Smooth muscle cell (in vitro differentiated cells): Measurements from ENCODE around the gene RIMBP2. TPM values are rescaled to one million over a fixed set of nuclear protein-coding genes. Genes with fewer than 3 reads are reported as not detected.

Experiments used
- DNase-seq: peaks from one replicate; lab custom pipeline; 2025; ENCODE audit not compliant: unreplicated experiment; lab: John Stamatoyannopoulos, UW
- H2AFZ ChIP-seq: fragments of 200-600 bp; sonication (generic); 2 replicates; pipeline ENCODE4 v1.6.0; 2016; ENCODE audit warnings: antibody characterized with exemption, low read depth, mild to moderate bottlenecking
- H3F3A ChIP-seq: fragments of 200-600 bp; sonication (generic); 2 replicates; pipeline ENCODE4 v1.6.0; 2017; ENCODE audit warnings: antibody characterized with exemption, low read depth
- H3K27ac ChIP-seq: fragments of 200-600 bp; sonication (generic); 2 replicates; pipeline ENCODE4 v1.5.1; 2016; ENCODE audit warnings: low read depth, mild to moderate bottlenecking
- H3K27me3 ChIP-seq: fragments of 200-600 bp; sonication (generic); 2 replicates; pipeline ENCODE4 v1.6.1; 2016; ENCODE audit warnings: low read depth, mild to moderate bottlenecking
- H3K36me3 ChIP-seq: fragments of 200-600 bp; sonication (generic); 2 replicates; pipeline ENCODE4 v1.5.1; 2016; ENCODE audit warnings: low read depth
- H3K4me1 ChIP-seq: fragments of 200-600 bp; sonication (generic); 2 replicates; pipeline ENCODE4 v1.5.1; 2016; ENCODE audit warnings: low read depth
- H3K4me2 ChIP-seq: fragments of 200-600 bp; sonication (generic); 2 replicates; pipeline ENCODE4 v1.6.0; 2016; ENCODE audit warnings: mild to moderate bottlenecking
- H3K4me3 ChIP-seq: fragments of 200-600 bp; sonication (generic); 2 replicates; pipeline ENCODE4 v1.5.1; 2016; ENCODE audit warnings: mild to moderate bottlenecking
- H3K79me2 ChIP-seq: fragments of 200-600 bp; sonication (generic); 2 replicates; pipeline ENCODE4 v1.6.0; 2016; ENCODE audit warnings: low read depth, mild to moderate bottlenecking
- H3K9ac ChIP-seq: fragments of 200-600 bp; sonication (generic); 2 replicates; pipeline ENCODE4 v1.6.0; 2016; ENCODE audit warnings: low read depth
- H3K9me3 ChIP-seq: fragments of 200-600 bp; sonication (generic); replicated peaks from 2 replicates; pipeline ENCODE4 v1.5.1; 2016; ENCODE audit warnings: low read depth
- H4K20me1 ChIP-seq: fragments of 200-600 bp; sonication (generic); 2 replicates; pipeline ENCODE4 v1.6.0; 2016; ENCODE audit warnings: low read depth
- WGBS: methylation state at CpG from one replicate; pipeline ENCODE4 v1.1.7; 2016; ENCODE audit warnings: low lambda C conversion rate; 5-methylcytosine and 5-hydroxymethylcytosine counted together
- polyA plus RNA-seq: library from polyadenylated mRNA; unstranded; fragments of >200 nt; fragmentation: Nextera tagmentation; extraction: Ambion mirVana; gene quantifications from 2 replicates; pipeline ENCODE4 v1.2.1, GENCODE V29; 2016
- total RNA-seq: library from RNA; depleted of rRNA; stranded (reverse); fragments of >200 nt; gene quantifications from 2 replicates; pipeline ENCODE4 v1.2.3, GENCODE V29; 2014
- TF ChIP-seq, protein P1 (sequence below): fragments of 200-600 bp; sonication (generic); IDR thresholded peaks from 2 replicates; pipeline ENCODE4 v1.5.1; 2017; ENCODE audit warnings: borderline replicate concordance, mild to moderate bottlenecking, antibody characterized with exemption; ENCODE audit not compliant: insufficient read depth, poor library complexity, severe bottlenecking

Gene RIMBP2
- total and polyA plus RNA-seq, 2 experiments from 2014 or later: 2.3 TPM; not detected in 1

DNA sequence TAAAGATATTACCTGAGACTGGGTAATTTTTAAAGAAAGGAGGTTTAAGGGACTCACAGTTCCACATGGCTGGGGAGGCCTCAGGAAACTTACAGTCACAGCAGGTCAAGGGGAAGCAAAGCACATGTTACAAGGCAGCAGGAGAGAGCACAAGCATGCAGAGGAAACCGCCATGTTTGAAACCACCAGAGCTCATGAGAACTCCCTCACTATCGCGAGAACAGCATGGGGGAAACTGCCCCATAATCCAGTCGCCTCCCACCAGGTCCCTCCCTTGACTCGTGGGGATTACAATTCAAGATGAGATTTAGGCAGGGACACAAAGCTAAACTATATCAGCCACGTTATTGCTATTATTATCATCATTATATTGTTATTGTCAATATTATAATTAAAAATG, 138.7 kb downstream of the RIMBP2 start:
- Histone ChIP-seq H3K4me3 (no peak overlapping the region), H3K27me3 (no peaks in the 10 kb centered on the region), H3K27ac (no peak overlapping the region), H4K20me1 (no peaks in the 10 kb centered on the region), H2AFZ (no peak overlapping the region), H3K79me2 (no peaks in the 10 kb centered on the region), H3K9ac (no peak overlapping the region), H3K9me3 (no peaks in the 10 kb centered on the region), H3K4me2 (no peak overlapping the region), H3K4me1 (no peaks in the 10 kb centered on the region), H3K36me3 (no peaks in the 10 kb centered on the region), H3F3A (no peaks in the 10 kb centered on the region)
- no peak for DNase-seq
- TF ChIP-seq, protein P1, sequence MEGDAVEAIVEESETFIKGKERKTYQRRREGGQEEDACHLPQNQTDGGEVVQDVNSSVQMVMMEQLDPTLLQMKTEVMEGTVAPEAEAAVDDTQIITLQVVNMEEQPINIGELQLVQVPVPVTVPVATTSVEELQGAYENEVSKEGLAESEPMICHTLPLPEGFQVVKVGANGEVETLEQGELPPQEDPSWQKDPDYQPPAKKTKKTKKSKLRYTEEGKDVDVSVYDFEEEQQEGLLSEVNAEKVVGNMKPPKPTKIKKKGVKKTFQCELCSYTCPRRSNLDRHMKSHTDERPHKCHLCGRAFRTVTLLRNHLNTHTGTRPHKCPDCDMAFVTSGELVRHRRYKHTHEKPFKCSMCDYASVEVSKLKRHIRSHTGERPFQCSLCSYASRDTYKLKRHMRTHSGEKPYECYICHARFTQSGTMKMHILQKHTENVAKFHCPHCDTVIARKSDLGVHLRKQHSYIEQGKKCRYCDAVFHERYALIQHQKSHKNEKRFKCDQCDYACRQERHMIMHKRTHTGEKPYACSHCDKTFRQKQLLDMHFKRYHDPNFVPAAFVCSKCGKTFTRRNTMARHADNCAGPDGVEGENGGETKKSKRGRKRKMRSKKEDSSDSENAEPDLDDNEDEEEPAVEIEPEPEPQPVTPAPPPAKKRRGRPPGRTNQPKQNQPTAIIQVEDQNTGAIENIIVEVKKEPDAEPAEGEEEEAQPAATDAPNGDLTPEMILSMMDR: no peak
- 92% methylated on average over 6 of the region's 6 CpGs for WGBS

DNA sequence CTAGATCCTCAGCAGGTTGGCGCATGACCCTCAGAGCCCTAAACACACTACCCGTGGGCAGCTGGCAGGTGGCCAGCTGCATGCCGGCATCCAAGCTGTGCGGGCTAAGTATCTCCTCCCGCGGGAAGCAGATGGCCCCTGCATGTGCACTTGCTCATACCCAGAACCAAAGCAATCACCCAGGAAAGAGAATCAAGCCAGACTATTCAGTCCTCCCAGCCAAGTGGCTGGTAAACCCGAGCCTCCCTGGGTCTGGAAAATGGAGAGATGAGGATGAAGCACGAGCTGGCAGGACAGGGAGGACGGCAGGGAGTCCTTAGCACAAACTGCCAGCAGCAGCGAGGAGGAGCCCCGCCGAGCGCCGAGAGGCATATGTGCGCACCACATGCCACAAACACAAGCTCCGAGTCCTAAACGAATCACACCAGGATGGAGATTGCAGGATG, 139.7 kb downstream of the RIMBP2 start:
- no peaks in the 10 kb centered on the region for H3K4me1 ChIP-seq
- H3K9me3 ChIP-seq: no peaks in the 10 kb centered on the region
- no peaks in the 10 kb centered on the region for H3K79me2 ChIP-seq
- H3F3A ChIP-seq: no peaks in the 10 kb centered on the region
- no peaks in the 10 kb centered on the region for H4K20me1 ChIP-seq
- H3K27me3 ChIP-seq: no peaks in the 10 kb centered on the region
- no peak overlapping the region for H3K27ac ChIP-seq
- no peak overlapping the region for H3K4me2 ChIP-seq
- H3K9ac ChIP-seq: no peak overlapping the region
- H3K36me3 ChIP-seq: no peaks in the 10 kb centered on the region
- no peak overlapping the region for H3K4me3 ChIP-seq
- no peak for DNase-seq
- TF ChIP-seq, protein P1: no peak
- no peak overlapping the region for H2AFZ ChIP-seq
- 96% methylated on average over 17 of the region's 17 CpGs for WGBS

DNA sequence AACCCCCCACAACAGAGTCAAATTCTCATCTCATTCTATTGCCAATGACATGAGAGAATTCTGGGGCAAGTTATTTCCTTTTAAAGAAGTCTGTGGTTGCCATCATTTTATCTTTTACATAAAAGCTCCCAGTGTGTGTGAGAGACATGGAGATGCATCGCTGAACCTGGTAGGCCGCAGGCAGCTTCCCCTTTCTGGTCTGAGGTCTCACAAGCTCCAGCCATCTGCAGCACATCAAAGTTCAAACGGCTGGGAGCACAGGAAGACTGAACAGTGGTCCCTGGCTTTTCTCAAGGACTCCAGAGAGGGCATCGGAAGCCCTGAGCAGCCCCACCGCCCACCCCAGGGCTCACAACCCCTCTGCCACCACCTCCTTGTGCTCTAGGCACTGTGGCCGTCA, 141.7 kb downstream of the RIMBP2 start:
- Histone ChIP-seq H4K20me1 (no peaks in the 10 kb centered on the region), H3K4me3 (no peak overlapping the region), H3K9me3 (no peaks in the 10 kb centered on the region), H3K79me2 (no peaks in the 10 kb centered on the region), H3F3A (no peaks in the 10 kb centered on the region), H3K27ac (no peak overlapping the region), H3K4me2 (no peak overlapping the region), H3K9ac (no peak overlapping the region), H2AFZ (no peak overlapping the region), H3K36me3 (no peaks in the 10 kb centered on the region), H3K27me3 (no peaks in the 10 kb centered on the region), H3K4me1 (no peaks in the 10 kb centered on the region)
- 91% methylated on average over 6 of the region's 6 CpGs for WGBS
- no peak for DNase-seq
- TF ChIP-seq, protein P1: no peak

DNA sequence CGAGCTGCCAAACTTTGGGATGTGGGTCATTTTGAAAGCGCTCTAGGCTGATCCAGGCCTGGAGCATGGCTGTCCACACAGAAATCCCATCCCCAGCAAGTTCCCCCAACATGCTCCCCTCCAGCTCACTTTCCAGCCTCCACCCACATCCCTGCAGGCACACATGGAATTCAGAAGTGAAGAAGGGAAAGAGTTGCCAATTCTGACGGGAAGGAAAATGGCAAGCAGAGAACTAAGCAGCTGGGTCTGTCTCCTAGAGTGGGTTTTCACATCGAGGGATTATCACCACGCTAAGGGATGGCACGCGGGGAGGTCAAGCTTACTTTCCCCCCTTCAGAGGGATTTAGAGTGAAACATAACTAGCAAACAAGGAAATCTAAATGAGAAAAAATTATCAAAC, 142.3 kb downstream of the RIMBP2 start:
- H3K4me3 ChIP-seq: no peak overlapping the region
- no peaks in the 10 kb centered on the region for H3K9me3 ChIP-seq
- no peaks in the 10 kb centered on the region for H3K27me3 ChIP-seq
- H3K27ac ChIP-seq: no peak overlapping the region
- no peak overlapping the region for H3K4me2 ChIP-seq
- no peaks in the 10 kb centered on the region for H3F3A ChIP-seq
- no peaks in the 10 kb centered on the region for H3K36me3 ChIP-seq
- no peak for DNase-seq
- WGBS: 92% methylated on average over 7 of the region's 7 CpGs
- no peaks in the 10 kb centered on the region for H3K79me2 ChIP-seq
- H3K9ac ChIP-seq: no peak overlapping the region
- no peak overlapping the region for H2AFZ ChIP-seq
- no peaks in the 10 kb centered on the region for H3K4me1 ChIP-seq
- TF ChIP-seq, protein P1: no peak
- H4K20me1 ChIP-seq: no peaks in the 10 kb centered on the region
